ENCODE measurements around the gene ARNT2.

The ARNT2 gene

GRCh38 chr15:80582816-80583423 is 178.7 kb downstream of the ARNT2 start:
- DNase-seq (ENCODE audit: low read depth), result no peak
- no peak for TF ChIP-seq CTCF (IDR thresholded peaks at IDR 0.05; ENCODE audit: low read depth, low read length, missing control alignments)
- in situ Hi-C loops (cut with HindIII; ENCODE audit: low sequenced_read_pairs), result no loop called here
- no peak overlapping the region for H3K4me3 ChIP-seq (ENCODE audit: low read depth, low read length)

- TF ChIP-seq CTCF (IDR thresholded peaks at IDR 0.05; ENCODE audit: low read depth, low read length, missing control alignments), result no peak
- no peak overlapping the region for H3K4me3 ChIP-seq (ENCODE audit: low read depth, low read length)
- in situ Hi-C loops (cut with HindIII; ENCODE audit: low sequenced_read_pairs), result no loop called here
- DNase-seq (ENCODE audit: low read depth), result no peak
Measured at GRCh38 chr15:80584561-80584964, 180.4 kb downstream of the ARNT2 start.

GRCh38 chr15:80584973-80585525 is 180.9 kb downstream of the ARNT2 start:
- no peak overlapping the region for H3K4me3 ChIP-seq (ENCODE audit: low read depth, low read length)
- DNase-seq (ENCODE audit: low read depth), result no peak
- in situ Hi-C loops (cut with HindIII; ENCODE audit: low sequenced_read_pairs), result no loop called here
- no peak for TF ChIP-seq CTCF (IDR thresholded peaks at IDR 0.05; ENCODE audit: low read depth, low read length, missing control alignments)

- no peak for TF ChIP-seq CTCF (IDR thresholded peaks at IDR 0.05; ENCODE audit: low read depth, low read length, missing control alignments)
- in situ Hi-C loops (cut with HindIII; ENCODE audit: low sequenced_read_pairs), result no loop called here
- no peak overlapping the region for H3K4me3 ChIP-seq (ENCODE audit: low read depth, low read length)
- no peak for DNase-seq (ENCODE audit: low read depth)
Measured at GRCh38 chr15:80585544-80586018, 181.4 kb downstream of the ARNT2 start.

GRCh38 chr15:80586161-80586560 is 182.0 kb downstream of the ARNT2 start:
- in situ Hi-C loops (cut with HindIII; ENCODE audit: low sequenced_read_pairs), result no loop called here
- no peak overlapping the region for H3K4me3 ChIP-seq (ENCODE audit: low read depth, low read length)
- DNase-seq (ENCODE audit: low read depth), result no peak
- no peak for TF ChIP-seq CTCF (IDR thresholded peaks at IDR 0.05; ENCODE audit: low read depth, low read length, missing control alignments)

- TF ChIP-seq CTCF (IDR thresholded peaks at IDR 0.05; ENCODE audit: low read depth, low read length, missing control alignments), result no peak
- no peak overlapping the region for H3K4me3 ChIP-seq (ENCODE audit: low read depth, low read length)
- DNase-seq (ENCODE audit: low read depth), result no peak
- in situ Hi-C loops (cut with HindIII; ENCODE audit: low sequenced_read_pairs), result no loop called here
Measured at GRCh38 chr15:80587007-80587406, 182.8 kb downstream of the ARNT2 start.

Measured in astrocyte of the cerebellum (primary cell).